GM03348 (cell line): ENCODE results near the gene ZNF771.
"Not testable (repeated sequence)": the region's sequence is repeated elsewhere in the genome, so short reads cannot be mapped to it uniquely, and the experiment has no call there.

ENCODE experiments used
- DNase-seq: peaks from one replicate; pipeline ENCODE4 v3.0.0; 2012; ENCODE audit warnings: low spot score

Gene ZNF771

GRCh38 chr16:30376461-30376902 is 30.9 kb upstream of the ZNF771 start:
- no peak for DNase-seq

GRCh38 chr16:30377050-30377811 is 30.2 kb upstream of the ZNF771 start:
- no peak for DNase-seq

DNA sequence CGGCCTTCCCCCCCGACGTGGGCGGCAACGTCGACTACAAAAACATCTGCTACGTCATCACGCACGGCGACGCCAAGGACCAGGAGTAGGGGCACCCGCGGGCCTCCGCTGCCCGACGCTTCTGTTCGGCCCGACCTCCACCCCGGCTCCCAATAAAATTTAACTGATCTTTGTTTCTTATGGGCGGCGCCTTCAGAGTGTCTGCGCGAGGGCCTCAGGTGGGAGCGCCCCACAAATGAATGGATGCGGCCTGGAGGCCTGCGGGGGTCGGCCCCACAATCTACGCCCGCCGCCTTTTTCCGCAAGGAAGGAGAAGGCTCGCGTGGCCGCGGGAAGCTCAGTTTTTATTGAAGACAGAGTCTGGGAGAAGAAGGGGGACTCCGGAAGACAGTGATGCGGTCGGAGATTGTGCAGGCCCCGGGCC is 29.6 kb upstream of the ZNF771 start:
- peak; percentile 81 for DNase-seq

DNA sequence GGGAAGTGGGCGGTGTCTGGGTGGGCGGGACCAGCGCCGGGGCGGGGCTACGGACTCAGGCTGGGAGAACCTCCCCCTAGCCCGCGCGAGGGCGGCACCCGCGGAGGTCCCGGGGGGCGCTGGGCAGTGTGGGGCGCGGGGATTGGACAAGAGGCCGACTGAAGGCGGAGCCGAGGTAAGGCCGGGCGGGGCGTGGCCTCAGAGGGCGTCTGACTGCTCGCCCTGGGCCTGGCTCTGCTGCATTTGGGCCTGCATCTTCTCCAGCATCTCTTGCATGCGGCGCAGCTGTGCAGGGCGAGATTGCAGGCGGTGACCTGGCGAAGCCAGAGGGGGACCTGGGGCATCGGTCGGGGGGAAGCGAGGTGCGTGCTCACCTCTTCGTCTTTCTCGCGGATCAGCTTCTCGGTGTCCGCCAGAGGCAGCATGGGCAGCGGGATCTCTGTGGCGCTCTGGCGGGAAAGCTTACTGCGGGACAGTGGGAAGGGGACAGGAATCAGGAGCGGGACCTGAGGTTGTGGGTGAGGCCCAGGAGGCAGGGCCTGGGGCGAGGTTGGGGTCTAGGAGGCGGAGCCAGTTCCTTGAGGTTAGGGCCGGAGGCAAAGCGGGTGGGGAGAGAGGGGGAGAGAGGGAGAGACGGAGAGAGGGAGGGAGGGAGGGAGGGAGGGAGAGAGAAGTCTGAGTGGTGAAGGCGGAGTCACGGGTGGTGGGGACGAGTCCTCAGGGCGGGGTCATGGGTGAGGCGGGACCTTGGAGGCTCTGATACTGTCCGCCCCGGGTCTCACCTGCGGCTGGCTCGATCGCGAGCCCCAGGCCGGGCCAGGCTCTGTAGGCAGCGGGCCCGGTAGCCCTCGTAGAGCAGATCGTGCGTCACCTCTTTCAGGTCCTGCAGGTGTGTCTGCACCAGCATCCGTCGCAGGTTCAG is 28.9 kb upstream of the ZNF771 start:
- DNase-seq = peak; percentile 99

- DNase-seq = no peak
Measured at GRCh38 chr16:30379158-30379783, 28.1 kb upstream of the ZNF771 start.

DNA sequence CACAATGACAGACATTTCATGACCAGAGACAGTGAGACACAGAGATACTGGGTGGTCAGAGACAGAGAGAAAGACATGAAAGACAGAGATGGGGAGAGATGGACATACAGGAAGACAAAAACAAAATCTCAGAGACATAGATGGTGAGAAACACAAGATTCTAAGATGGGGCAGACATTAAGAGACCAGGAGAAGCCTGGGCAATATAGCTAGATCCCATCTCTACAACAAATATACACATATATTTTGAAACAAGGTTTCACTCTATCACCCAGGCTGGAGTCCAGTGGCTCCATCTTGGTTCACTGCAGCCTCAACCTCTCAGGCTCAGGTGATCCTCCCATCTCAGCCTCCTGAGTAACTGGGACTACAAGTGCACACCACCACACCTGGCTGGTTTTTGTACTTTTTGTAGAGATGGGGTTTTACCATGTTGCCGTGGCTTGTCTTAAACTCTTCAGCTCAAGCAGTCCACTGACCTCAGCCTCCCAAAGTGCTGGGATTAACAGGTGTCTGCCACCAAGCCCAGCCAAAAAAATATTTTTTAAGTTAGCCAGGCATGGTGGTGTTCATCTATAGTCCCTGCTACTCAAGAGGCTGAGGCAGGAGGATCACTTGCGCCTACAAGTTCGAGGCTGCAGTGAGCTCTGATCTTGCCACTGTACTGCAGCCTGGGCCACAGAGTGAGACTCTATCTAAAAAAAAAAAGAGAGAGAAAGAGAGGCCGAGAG is 27.2 kb upstream of the ZNF771 start:
- DNase-seq = no peak

DNA sequence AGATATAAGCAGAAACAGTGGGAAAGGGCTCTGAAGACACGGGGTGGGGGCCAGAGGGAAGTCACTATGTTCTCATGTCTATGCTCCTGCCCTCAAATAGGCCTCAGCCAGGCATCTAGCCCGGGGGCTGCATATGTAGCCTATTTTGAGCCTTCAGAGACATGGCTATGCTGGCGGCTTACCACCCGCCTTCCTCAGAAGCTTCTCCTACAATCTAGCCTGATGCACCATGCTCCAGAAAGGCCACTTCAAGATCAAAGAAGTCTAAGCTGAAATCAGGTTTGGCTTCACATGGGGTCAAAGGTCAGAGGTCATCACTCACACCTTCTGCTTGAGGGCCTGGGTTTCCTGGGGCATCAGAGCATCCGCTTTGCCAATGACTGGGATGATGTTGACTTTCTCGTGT is 26.6 kb upstream of the ZNF771 start:
- no peak for DNase-seq

DNA sequence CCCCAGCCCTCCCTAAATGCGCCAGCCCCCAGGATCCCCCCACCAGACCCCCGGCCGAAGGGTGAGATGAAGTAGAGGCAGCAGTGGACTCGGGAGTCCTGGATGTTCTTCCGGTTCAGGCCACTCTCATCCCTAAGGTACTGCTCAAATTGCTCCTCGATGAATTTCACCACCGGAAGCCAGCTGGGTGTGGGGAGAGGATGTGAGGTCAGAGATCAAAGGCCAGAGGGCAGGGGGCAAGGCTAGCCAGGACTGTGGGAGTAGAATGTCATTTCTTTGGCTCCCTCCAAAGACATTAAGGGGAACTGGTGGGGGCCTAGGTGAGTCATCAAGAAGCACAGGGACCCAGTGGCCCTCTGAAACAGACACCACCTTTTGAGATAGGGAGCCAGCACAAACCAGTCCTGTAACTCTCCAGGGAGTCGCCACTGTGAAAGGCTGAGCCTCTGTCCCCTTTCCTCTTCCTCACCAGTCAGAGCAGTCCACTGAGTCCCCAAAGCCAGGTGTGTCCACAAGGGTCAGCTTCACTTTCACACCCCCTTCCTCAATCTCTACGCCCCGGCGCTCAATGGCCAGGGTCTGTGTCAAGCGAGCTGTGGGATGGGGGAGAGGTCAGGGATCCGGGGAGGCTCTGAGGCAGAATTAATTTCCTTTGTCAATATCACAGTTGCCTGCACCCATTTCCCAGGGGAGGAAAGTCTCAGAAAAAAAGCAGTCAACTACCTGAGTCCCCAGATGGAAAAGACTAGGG is 25.9 kb upstream of the ZNF771 start:
- DNase-seq = no peak

DNA sequence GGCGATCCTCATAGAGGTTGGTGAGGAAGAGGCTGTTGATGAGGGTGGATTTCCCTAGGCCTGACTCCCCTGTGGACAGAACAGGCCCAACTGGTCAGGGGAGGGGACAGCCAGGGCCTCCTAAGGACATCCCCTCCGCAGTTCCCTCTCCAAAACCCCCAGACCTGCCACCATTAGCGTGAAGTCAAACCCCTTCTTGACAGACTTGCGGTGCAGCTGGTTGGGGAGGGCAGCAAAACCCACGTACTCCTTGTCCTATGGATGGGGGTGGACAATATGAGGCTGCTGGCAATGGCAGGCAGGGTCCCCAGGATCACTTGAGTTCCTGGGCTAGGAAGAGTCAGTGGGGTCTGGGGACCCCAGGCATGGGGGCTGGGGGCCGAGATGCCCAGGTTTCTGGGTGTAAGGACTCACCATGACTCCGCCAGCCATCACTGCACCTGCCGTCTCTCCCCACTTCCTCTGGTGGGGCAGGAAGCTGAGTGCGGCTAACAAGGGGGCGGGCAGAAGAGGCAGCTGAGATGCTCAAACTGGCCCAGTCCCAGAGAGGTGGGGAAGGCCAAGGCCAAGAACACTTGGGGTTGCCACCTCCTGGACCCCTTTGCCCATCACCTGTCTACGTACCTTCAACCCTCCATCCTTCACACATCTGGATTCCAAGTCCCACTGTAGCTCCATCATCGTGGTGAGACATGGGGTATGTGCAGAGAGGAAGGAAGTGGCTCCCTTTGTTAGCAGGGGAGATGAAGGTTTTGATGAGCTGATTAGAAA is 25.1 kb upstream of the ZNF771 start, which contains the start of gene SEPTIN1:
Gene SEPTIN1 (minus strand): TSS at position 451 of the 771 bp plus-strand sequence. CDS start 19 bp downstream, at position 432.
- no peak for DNase-seq

DNA sequence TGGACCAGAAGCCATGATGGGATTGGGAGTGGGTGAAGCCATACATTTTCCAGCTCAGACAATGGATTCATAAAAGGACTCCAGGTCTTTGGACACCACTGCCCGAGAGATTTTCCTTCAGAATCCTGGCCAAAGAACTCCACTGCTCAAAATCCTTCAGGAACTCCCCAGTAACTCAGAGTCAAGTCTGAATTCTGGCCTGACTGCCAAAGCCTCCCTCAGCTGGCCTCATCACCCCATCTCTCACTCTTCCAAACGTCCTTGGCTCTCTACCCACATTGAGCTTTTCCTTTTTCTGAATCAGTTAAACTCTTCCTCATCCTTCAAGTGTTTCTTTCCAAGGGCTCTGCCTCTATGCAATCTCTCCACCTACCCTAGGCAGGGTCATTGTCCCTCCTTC is 23.9 kb upstream of the ZNF771 start:
- DNase-seq = no peak

- DNase-seq = peak; percentile 36
Measured at GRCh38 chr16:30394592-30395154, 12.7 kb upstream of the ZNF771 start.

DNA sequence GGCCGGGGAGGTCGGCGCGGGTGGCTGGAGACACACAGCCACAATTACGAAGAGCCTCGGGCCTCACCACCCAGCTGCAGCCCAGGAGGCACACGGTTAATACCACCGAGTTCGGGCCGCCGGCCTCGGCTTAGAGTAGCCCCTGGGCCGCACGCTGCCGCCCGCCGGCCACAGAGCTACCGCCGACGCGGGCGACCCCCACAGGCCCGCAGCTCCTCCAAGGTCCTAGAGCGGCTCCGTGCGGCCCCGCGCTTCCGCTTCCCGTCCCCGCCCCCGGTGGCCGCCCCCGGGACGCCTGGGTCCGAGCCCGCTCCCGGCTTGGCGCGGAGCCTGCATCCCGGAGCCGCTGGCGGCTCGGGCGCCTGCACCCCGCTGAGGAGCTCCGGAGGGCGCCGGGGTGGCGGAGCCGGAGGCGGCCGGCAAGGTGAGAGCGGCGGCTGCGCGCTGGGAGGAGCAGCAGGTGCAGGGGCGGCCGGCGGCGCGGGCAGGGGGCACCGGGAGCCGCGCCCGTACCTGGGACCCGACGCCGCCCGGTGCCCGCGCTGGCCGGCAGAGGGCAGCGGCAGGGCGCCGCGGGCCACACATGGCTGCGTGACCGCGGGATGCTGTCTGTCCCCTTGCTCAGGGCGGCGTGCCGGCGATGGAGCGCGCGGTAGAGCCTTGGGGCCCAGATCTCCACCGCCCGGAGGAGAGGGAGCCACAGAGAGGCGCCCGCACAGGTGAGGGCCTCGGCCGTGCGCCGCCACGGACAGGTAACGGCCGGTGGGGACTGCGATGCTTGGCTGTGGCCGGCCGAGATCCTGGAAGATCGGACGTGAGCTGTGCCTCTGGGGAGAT is 12.0 kb upstream of the ZNF771 start, which contains the start of gene ZNF48:
Gene ZNF48 (plus strand): TSS at position 266 of the 837 bp plus-strand sequence. CDS start 375 bp downstream, at position 641.
- peak; percentile 93 for DNase-seq

- peak; percentile 52 for DNase-seq
Measured at GRCh38 chr16:30395992-30396585, 11.3 kb upstream of the ZNF771 start.

GRCh38 chr16:30396627-30397026 is 10.8 kb upstream of the ZNF771 start:
- not testable (repeated sequence) for DNase-seq

DNA sequence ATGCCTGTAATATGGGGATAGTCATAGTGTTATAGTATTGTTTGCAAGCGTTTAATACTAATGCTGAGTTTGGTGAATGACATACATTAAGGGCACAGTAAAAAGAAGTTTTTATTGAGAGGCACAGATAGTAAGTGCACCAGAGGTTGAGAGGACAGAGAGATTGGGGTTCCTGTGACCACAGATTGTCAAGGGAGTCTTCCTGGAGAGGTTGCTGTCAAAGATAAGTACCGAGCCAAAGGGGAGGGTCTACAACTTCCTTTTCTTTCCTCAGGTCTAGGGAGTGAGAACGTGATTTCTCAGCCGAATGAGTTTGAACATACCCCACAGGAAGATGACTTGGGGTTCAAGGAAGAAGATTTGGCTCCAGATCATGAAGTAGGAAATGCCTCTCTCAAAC is 10.3 kb upstream of the ZNF771 start:
- DNase-seq = no peak

DNA sequence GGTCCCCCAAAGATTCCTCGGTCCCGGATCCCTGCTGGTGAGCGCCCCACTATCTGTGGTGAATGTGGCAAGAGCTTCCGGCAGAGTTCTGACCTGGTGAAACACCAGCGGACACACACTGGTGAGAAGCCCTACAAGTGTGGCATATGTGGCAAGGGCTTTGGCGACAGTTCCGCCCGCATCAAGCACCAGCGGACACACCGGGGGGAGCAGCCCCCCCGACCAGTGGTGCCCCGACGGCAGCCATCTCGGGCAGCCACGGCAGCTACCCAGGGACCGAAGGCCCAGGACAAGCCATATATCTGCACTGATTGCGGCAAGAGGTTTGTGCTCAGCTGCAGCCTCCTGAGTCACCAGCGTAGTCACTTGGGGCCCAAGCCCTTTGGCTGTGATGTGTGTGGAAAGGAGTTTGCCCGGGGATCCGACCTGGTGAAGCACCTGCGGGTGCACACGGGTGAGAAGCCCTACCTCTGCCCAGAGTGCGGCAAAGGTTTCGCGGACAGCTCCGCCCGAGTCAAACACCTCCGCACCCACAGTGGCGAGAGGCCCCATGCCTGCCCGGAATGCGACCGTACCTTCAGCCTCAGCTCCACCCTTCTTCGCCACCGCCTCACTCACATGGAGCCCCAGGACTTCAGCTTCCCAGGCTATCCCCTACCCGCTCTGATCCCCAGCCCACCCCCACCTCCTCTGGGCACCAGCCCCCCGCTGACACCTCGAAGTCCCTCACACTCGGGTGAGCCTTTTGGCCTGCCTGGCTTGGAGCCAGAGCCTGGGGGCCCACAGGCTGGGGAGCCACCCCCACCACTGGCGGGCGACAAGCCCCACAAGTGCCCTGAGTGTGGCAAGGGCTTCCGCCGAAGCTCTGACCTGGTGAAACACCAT is 9.4 kb upstream of the ZNF771 start:
- no peak for DNase-seq
